Measurements from ENCODE around the gene IFT25.

Gene IFT25

GRCh38 chr1:53956308-53957168 lies 11.0 kb upstream of the IFT25 start:
- DNase-seq: no peak

- DNase-seq: no peak
Observed at GRCh38 chr1:53954128-53954527, 8.6 kb upstream of the IFT25 start.

- DNase-seq: no peak
Observed at GRCh38 chr1:53951697-53952096, 6.2 kb upstream of the IFT25 start.

- peak; percentile 44 for DNase-seq
Observed at GRCh38 chr1:53949023-53949990, 3.8 kb upstream of the IFT25 start.

GRCh38 chr1:53948291-53948690 lies 2.8 kb upstream of the IFT25 start:
- no peak for DNase-seq

- no peak for DNase-seq
Observed at GRCh38 chr1:53947172-53947907, 1.8 kb upstream of the IFT25 start.

GRCh38 chr1:53946252-53947171 lies 1.0 kb upstream of the IFT25 start, which contains the start of gene LRRC42:
TSS of gene LRRC42 (plus strand) at chr1:53946350. CDS start at chr1:53952000, 5,650 bp downstream.
- DNase-seq: no peak

- no peak for DNase-seq
Observed at GRCh38 chr1:53945183-53945432, 391 bp downstream of the IFT25 start.

- DNase-seq: no peak
Observed at GRCh38 chr1:53944469-53945182, 873 bp downstream of the IFT25 start.

- DNase-seq: no peak
Observed at GRCh38 chr1:53943490-53944043, 1.9 kb downstream of the IFT25 start.

- DNase-seq: no peak
Observed at GRCh38 chr1:53943090-53943489, 2.4 kb downstream of the IFT25 start.

GRCh38 chr1:53942127-53942957 lies 3.2 kb downstream of the IFT25 start:
- DNase-seq: no peak

- no peak for DNase-seq
Observed at GRCh38 chr1:53938136-53938830, 7.2 kb downstream of the IFT25 start.

GRCh38 chr1:53936430-53936829 lies 9.1 kb downstream of the IFT25 start:
- DNase-seq: no peak

- no peak for DNase-seq
Observed at GRCh38 chr1:53934170-53934765, 11.2 kb downstream of the IFT25 start.

GRCh38 chr1:53931523-53931922 lies 14.0 kb downstream of the IFT25 start:
- DNase-seq: no peak

- no peak for DNase-seq
Observed at GRCh38 chr1:53930932-53931331, 14.6 kb downstream of the IFT25 start.

- DNase-seq: no peak
Observed at GRCh38 chr1:53929246-53929960, 16.1 kb downstream of the IFT25 start.

Measured in CD4-positive, alpha-beta T cell treated with Interleukin-17A for 1 hour (primary cell).